Dermis microvascular lymphatic vessel endothelial cell (primary cell): ENCODE results near the gene HSPA12B. TPM values are rescaled to one million over a fixed set of nuclear protein-coding genes. Genes with fewer than 3 reads are reported as not detected.

ENCODE experiments used
- DNase-seq, 2 donors: peaks; one replicate each; pipeline versions ENCODE4 v3.0.0 to v3.0.0-alpha.2; 2010; ENCODE audit warnings: low read depth in 2 of 2
- total RNA-seq: library from RNA; depleted of rRNA; stranded (reverse); fragments of >200 nt; gene quantifications from 2 replicates; pipeline ENCODE4 v1.2.1, GENCODE V29; 2014

The HSPA12B gene
- total RNA-seq, 1 donor from 2014 or later: 14.2 TPM

DNA sequence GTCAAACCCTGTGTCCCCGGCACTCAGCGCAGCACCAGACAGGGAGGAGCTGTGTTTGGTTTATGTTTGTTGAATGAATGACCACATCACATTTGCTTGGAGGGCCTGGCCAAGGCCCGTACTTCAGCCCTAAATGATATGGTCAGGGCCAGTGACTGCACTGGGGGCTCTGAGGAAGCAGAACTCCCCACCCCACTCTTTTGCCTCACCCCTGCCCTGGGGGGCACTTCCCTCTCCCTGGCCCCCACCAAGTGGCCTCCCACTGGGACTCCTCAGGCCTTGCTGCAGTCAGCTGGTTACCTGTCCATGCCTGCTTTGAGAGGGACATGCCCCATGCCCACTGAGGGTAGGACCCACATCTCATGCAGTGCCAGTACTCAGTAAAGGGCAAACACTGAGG is 32.2 kb downstream of the HSPA12B start:
- DNase-seq: no peak

DNA sequence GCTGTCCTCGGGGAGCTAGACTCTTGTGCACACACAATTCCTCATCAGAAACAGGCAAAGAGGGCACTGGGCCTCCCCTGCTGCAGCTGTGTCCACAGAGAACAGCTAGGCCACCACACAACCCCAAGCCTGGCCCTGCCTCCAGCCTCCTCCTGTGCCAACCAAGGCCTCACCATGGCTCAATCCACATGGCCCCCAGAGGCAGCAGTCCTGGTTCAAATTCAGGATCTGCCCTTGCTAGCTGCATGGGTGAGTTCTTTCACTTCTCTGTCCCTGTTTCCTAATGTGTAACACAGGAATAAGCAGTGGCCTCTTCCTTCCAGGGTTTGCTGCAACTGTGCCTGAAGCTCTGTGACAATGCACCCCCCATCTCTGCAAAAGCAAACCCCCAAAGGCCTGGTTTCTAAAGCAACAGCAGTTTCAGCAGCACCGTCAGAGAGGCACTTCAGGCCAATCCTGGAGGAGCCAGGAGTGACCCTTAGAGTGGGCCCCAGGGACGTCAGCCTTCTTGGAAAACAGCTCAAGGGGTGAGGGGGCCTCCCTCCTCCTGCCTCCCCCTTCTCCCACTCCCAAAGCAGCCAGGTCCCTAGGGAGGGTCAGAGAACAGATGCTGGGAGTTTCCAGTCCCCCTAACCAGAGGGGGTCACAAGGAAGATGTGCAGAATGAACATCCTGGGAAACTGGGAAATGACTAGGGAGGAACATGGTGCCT is 32.8 kb downstream of the HSPA12B start:
- no peak for DNase-seq

DNA sequence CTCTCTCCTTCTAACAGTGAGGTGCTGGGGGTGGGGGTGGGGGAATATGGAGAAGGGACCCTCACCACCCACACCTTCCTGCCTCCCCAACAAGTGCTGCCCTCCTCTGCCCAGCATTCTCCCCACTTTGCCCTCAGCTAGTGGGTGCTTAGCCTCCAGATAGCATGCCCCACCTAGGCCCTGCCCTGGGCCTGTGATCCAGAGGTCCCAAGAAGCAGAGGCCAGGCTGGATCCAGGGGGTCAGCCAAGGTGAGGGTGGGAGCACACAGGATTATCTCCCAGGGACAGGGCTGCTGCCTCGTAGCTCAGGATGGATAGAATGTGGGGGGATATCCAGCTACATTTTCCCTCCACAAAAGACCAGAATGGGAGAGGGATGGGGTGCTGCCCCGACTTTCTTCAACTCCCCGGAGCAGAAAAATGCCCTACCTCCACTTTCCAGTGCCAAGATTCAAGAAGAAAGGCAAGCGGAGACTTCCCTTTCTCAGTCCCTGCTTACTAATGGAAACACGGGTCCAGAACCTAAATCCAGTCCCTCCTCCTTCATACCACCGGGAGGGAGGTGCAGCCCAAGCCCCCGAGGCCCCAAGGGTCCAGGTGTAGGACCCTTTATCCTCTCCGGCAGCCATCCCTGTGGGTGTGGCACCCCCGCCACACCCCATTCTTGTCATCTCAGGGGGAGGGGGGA is 34.1 kb downstream of the HSPA12B start:
- no peak for DNase-seq

DNA sequence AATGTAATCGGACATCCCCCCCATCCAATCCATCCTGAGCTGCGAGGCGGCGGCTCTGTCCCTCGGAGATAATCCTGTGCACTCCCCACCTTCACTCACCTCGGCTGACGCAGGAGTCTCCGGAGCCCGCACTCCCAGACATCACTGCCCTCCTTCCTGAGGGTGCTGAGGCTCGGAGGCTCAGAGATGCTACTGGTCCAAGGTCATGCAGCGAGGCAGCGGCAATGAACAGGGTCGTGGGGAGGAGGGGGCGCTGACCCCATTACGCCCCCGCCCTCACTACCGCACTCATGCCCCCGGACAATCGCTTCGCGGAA is 34.6 kb downstream of the HSPA12B start:
- DNase-seq: no peak

DNA sequence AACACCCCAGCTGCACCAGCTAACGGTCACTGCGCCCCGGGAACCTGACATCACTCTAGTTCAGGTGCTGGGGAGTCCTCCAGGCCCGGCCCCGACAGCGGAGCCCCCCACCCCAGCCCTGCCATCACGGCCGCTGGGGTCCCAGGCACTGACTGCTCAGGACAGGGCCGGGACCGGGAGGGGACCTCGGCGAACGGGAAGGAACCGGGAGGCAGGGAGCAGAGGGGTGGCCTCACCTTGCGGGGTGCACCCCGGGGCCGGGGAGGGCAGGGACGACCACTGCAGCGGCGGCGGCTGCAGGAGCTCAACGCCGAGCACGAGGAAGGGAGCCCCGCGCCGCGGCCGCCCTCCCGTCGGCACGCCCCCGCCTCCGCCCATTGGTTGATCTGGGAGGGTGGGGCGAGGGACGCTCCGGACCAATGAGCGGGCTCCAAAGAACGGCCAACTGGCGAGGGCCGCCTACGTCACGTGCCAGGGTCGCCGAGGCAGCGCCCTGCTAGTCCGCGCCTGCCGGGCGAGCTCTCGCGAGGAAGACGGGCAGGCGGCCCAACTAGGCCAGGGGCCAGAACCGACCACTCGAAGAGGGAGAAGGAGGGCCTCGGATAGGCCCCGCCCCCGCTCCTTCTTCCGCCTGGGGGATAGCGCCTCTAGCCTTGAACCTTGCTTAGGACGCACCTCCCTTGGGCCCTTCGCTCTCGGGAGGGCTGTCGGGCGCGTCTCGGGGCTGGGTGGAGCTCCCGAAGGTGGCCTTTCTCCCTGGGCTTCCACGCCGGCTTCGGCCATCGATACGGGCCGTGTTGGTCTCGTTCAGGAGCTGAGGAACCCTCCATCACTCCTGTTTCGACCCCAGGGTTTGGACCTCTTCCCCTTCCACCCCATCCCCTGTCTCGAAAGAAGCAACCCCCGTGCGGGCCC is 35.2 kb downstream of the HSPA12B start, which contains the start of gene ADISSP:
Gene ADISSP, minus strand, starts transcription at position 327 of the 915 bp plus-strand sequence. CDS start 7,653 bp downstream, outside the sequence.
- DNase-seq: peak; percentile 93 to 99

DNA sequence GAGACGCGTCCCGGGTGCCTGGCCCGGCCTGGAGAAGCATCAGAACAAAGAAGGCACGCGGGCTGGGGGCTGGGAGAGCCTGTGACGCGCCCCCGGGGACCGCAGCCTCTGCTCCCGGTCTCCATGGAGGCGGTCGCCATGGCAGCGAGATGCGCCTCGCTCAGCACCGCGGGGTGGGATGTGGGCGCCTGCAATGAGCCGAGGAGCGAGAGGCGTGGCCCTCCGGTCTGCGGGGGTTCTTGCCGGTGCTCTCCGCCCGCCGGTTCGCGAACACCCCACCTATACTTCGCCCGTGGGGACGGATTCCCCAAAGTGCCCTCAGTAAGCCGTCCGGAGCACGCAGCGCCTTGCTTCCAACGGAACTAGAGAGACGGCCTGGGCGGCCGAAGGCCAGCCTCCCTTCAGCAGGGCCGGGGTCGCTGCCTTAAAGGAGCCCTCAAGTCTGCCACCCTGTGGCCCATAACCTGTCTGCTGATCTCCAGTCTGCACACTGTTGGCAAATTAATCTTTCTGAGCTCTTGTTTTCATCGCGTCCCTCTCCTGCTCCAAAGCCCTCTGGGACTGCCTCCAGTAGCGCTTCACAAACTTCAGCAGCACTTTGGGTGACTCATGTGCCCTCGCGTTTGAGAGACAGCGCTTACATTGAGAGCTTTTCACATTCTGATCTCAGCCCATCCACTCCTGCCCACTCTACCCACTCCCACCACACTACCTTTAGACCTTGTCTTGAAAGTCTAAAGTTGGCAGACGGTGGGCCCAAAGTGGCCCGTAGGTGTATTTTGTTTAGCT is 36.1 kb downstream of the HSPA12B start:
- peak in 1 of 2 donors; percentile 79 for DNase-seq

DNA sequence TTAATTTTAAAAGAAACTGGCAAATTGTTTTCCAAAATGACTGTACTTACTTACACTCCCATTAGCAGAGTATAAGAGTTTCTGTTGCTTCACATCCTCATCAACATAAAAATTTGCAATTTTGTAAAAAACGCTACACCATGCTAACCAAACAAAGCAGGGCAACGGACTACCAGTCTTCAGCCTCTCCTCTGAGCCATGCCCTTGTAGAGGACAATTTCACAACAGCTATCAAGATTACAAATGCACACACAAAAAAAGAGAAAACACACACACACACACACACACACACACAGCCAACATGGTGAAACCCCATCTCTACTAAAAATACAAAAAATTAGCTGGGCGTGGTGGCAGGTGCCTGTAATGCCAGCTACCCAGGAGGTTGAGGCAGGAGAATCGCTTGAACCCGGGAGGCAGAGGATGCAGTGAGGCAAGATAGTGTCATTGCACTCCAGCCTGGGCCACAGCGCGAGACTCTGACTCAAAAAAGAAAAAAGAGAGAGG is 39.1 kb downstream of the HSPA12B start:
- DNase-seq: no peak

DNA sequence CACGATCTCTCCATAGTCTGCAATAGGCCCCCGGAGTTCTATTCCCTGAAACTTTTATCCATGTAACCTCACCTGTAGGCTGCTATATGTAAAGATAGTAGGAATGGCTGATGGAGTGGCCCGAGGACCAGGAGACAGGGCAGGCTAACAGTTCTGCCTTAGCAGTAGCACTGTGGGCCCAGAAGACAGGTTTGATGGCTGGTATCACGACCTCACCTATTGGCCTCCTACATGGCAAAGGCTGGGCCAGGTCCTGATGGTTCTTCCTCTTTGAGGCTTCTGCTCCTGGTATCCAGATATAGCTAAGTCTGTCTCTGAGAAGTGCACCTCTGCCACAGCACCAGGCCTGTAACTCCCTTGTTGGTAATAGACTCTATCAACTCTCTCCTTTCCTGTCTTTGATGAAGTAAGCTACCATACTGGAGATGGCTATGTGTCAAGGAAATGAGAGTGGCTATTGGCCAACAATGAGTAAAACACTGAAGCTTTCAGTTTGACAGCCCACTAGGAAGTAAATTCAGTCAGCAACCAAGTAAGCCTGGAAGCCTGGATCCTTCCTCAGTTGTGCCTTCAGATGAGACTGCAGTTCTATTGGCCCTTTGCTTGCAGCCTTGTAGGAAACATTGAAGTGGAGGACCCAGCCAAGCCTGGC is 43.1 kb downstream of the HSPA12B start:
- DNase-seq: no peak

DNA sequence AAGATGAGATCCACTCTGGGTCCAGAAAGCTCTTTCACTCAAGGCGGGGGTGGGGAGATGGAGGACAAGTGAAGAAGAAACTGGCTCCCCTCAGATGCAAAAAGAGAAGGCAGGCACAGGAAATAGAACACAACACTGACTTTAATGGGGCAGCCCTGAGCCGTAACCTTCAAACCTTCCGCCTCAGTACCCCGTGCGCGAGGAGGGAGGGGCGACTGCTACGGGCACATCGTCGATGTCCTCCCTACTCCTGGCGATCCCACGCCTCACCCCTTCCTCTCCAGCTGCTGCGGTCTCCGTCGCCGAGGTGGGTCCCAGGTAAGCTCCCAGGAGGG is 44.9 kb downstream of the HSPA12B start:
- DNase-seq: no peak

DNA sequence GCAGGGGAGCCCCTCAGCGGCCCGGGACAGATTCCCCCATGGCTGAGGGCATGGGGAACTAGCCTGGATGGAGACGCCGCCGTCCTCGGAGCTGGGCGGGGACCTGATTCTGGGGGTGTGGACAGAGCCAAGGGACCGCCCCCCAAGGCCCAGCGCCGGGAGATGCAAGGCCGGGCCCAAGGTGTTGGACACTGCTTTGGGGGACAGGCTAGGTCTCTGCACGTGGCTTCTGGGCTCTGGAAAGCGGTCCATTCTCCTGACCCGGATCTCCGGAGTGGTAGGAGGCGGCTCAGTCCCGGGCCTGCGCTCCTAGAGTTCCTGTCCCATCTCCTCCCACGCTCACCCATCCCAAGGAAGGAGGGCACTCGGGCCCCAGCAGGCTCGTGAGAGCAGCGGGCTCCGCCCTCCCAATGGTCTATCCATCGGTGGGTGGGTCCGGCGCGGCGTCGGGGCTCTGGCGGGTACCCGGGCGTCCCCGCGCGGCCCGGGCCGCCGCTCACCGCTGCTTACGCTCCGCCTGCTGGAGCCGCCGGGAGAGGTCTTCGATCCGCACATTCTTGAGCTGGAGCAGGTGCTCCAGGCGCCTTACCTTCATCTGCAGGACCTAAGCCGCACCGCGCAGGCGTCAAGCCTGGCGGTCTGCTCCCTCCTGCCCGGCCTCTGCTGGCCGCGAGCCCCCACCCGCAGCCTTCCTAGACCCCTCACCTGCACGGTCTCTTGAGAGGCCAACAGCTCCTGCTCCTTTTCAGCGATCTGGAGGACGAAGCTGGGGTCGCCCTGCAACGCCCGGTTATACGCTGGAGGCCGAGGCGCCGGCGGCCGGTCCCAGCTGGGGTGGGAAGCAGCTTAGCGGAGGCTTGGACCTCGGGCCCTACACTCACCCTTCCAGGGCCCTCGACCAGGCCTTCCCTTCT is 45.5 kb downstream of the HSPA12B start:
- peak in 1 of 2 donors; percentile 33 for DNase-seq

DNA sequence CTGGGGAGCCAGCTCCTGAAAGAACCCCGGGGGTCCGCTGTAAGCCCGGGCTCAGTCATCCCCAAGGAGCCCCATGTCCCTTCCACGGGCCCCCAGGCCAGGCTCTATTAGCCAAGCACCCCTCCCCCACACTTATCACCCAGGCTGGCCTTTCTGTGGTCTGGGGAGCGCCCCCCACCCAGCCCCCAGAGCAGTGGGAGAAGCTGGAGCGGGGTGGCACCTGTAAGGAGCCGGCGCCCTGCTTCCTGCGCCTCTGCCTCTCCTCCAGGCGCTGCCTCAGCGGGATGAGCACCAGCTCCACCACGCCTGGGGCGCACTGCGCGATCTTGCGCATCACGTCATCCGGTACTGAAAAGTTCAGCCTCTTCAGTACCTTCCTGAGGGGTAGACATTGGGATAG is 46.5 kb downstream of the HSPA12B start:
- DNase-seq: no peak

DNA sequence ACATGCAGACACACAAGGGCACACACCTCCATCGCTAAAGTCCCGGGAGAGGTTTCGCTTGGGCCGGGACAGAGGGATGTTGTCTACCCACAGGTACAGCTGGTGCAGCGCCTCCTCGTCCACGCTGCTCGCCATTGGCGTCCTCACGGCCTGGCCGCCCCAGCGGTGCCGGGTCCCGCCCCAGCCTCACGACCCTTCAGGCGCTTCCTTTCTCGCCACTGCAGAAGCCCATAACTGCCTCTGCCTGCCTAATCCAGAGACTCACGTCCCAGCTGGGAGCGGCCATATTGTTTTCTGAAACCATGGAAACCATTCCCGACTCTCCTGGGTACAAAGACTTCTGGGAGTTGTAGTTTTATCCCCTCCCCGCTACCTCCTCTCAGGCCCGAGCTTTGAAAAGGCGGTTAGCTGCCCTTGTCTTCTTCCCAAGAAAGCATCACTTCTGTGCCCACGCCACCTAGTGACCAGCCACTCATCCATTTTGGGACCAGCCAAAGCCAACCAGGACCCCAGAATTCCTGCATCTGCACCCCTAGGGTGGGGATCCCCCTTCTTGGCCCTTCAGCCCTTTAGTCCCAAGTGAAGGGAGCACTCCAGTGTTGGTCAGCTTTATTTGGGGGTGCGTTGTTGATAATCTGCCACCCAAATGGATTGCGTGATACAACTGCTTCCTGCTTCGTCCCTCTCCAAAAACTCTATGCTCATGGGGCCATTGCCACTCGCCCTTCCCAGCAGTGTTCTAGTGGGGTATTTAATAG is 48.8 kb downstream of the HSPA12B start, which contains the start of gene SPEF1:
Gene SPEF1, minus strand, starts transcription at position 296 of the 758 bp plus-strand sequence. Its CDS starts 161 bp downstream, at position 135.
- peak; percentile 79 to 90 for DNase-seq

DNA sequence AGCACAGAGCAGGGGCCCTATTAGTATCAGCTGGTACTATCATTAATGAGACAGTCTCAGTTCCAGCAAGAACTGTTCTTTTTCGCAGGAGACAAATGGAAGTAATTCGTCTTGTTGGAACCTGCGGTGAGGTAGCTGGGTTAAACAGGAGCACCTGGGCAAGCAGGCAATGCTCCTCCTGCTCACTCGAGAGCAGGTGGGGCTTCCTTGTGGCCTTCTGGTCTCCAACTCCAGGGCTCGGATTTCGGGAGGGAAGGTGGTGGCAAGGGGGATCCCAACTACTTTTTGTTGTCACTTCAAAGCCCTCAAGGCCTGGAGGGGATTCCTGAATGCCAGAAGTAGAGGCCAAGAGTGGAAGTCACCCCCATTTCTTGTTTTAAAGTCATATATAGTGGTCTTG is 50.1 kb downstream of the HSPA12B start:
- DNase-seq: no peak

DNA sequence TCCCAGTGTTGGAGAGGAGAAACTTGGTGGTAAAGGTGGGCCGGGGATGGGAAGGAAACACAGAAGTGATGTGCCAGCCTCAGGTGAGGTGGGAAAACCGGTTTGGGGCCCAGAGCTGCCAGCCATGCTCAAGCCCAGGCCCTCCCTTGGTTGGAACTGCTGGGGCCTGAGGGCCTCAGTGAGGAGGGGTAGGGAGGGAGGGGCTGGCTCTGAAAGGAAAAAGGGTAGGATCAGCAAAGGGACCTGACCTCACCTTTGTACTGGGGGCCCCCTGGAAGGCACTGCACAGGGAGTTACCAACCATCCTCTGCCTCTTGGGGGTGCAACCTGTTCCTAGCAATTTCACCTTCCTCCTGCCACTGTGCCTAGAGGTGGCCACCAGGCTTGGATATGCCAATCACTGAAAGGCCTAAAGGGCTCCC is 50.6 kb downstream of the HSPA12B start:
- DNase-seq: no peak

DNA sequence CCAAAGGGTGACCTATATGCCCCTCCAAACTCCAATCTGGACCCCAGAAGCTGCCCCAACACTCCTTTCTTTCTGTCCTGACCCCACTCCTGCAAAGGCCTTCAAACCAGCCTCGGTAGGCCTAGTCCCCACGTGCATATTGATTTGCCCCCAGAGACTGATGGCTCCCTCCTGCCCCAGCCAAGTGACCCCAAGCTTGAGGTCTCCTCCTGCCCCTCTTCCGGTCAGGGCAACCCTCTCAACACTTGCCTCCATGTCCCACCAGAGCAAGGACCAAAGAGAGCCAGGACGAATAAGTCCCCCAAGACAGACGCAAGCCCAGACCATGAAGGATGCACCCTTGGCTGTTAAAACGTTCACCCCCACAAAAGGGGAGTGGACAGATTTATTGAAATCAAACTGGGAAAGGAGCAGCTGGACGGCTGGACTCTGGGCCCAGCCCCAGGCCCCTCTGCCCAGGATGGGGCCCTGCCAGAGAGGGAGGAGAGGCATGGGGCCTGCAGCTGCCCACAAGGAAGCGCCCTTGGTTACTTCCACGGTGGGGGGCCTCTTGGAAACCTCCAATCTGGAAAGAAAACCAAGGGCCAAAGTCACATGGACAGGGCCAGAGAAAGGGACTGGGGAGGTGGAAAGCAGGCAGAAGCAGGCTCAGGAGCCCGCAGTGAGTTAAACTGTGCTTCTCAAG is 51.2 kb downstream of the HSPA12B start:
- no peak for DNase-seq

DNA sequence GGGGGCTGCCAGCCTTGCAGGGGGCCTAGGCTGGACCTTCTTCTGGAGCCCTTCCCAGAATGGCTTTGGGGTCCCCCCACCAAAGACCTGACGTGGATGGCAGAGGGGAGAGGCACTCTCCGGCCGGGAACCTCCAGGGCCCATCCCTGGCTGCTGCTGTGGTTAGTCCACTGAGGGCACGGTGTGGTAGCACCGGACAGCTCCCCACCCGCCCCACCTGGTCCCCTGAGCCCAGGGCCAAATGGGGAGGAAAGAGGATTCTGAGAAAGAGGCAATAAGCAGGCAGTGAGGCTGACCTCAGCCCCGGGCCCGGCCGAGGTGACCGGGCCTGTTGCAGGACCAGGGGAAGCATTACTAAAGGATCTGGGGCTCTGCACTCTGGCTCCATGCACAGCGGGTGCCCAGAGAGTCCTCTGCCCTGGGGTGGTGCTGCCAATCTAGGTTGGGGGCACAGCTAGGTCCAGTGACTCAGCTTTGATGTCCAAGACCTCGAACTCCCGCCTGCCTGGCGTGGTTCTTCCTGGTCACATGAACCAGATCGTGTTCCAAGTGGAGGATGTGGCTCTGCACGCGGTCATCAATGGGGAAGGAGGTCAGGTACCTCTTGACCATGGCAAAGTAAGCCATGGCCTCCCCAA is 51.9 kb downstream of the HSPA12B start:
- no peak for DNase-seq

DNA sequence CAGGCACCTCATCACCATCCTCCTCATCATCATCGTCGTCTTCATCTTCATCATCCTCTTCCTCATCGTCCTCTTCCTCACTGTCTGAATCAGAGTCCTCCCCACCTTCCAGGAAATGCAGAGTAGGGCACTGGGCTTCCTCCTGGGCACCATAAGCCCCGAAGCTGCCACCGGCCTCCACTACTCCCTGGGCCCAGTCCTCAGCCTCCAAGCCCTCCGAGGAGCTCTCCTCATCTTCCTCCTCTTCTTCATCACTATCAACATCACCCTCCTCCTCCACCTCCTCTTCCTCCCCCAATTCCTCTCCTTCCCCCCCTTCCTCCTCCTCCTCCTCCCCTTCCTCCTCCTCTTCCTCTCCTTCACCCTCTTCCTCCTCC is 52.4 kb downstream of the HSPA12B start:
- DNase-seq: no peak
